ENCODE data around the gene WDR18. TPM values are rescaled to one million over a fixed set of nuclear protein-coding genes. Genes with fewer than 3 reads are reported as not detected.

WDR18 gene
- total RNA-seq, 1 experiment from 2014 or later = 94.7 TPM

- peaks cover 5% of the 10 kb centered on the region; the same call in 1 of the 2 replicates for H3K79me2 ChIP-seq (ENCODE audit: insufficient read depth, low read length)
- TF ChIP-seq, protein P1, sequence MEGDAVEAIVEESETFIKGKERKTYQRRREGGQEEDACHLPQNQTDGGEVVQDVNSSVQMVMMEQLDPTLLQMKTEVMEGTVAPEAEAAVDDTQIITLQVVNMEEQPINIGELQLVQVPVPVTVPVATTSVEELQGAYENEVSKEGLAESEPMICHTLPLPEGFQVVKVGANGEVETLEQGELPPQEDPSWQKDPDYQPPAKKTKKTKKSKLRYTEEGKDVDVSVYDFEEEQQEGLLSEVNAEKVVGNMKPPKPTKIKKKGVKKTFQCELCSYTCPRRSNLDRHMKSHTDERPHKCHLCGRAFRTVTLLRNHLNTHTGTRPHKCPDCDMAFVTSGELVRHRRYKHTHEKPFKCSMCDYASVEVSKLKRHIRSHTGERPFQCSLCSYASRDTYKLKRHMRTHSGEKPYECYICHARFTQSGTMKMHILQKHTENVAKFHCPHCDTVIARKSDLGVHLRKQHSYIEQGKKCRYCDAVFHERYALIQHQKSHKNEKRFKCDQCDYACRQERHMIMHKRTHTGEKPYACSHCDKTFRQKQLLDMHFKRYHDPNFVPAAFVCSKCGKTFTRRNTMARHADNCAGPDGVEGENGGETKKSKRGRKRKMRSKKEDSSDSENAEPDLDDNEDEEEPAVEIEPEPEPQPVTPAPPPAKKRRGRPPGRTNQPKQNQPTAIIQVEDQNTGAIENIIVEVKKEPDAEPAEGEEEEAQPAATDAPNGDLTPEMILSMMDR (conservative IDR thresholded peaks at IDR 0.05) = no peak
- H3K36me3 Mint-ChIP-seq (ENCODE audit: insufficient read depth in 1 of 3, low read depth in 3 of 3) = peaks cover 16 to 37% (median 37%) of the 10 kb centered on the region in 3 experiments; a peak in 6 of 7 replicates
- no peaks in the 10 kb centered on the region for H3K79me1 ChIP-seq (ENCODE audit: insufficient read depth, low read depth, low read length, poor library complexity, severe bottlenecking)
- no peaks in the 10 kb centered on the region for H3K9me3 ChIP-seq (ENCODE audit: control insufficient read depth, low read depth, low read length)
- H3K14ac ChIP-seq (ENCODE audit: insufficient read depth, low read length) = no peak overlapping the region
- no peak overlapping the region for H3K27ac ChIP-seq (ENCODE audit: insufficient read length, low read depth, low read length)
- H3K4me1 ChIP-seq (ENCODE audit: insufficient read depth, low read length) = no peaks in the 10 kb centered on the region
- no peaks in the 10 kb centered on the region; the same call in 1 of the 2 replicates for H3K27me3 Mint-ChIP-seq (ENCODE audit: low read depth)
- H3K27me3 ChIP-seq (ENCODE audit: insufficient read depth, low read length) = no peaks in the 10 kb centered on the region
- H4K8ac ChIP-seq (replicated peaks; ENCODE audit: insufficient read length, low read depth, low read length) = no peak overlapping the region
- no peak for DNase-seq
- H3K4ac ChIP-seq (ENCODE audit: low read depth, low read length) = no peak overlapping the region
- no peaks in the 10 kb centered on the region for H3K4me1 Mint-ChIP-seq
- no CpG with 5 or more reads among the region's 27 CpGs for WGBS (ENCODE audit: extremely low coverage, insufficient read length, low lambda C conversion rate)
- H3K9me3 Mint-ChIP-seq = no peaks in the 10 kb centered on the region
- H2BK20ac ChIP-seq (ENCODE audit: low read depth, low read length, poor library complexity, severe bottlenecking) = no peak overlapping the region
- H3K56ac ChIP-seq (ENCODE audit: insufficient read length, low read depth, low read length) = no peak overlapping the region
- H3K23me2 ChIP-seq (ENCODE audit: insufficient read length, low read depth, low read length, poor library complexity, severe bottlenecking) = no peaks in the 10 kb centered on the region
- no peak overlapping the region for H3K4me2 ChIP-seq (ENCODE audit: insufficient read depth, insufficient read length, low read length)
- H2AK5ac ChIP-seq (ENCODE audit: insufficient read length, low read length) = no peak overlapping the region
- no peak overlapping the region for H3K4me3 Mint-ChIP-seq
- H2BK120ac ChIP-seq (ENCODE audit: low read depth, low read length, poor library complexity, severe bottlenecking) = no peak overlapping the region
- H2BK12ac ChIP-seq (ENCODE audit: insufficient read length, low read depth, low read length) = no peak overlapping the region
- no peak overlapping the region for H3K9ac ChIP-seq (ENCODE audit: extremely low read depth, insufficient read length, low read length)
- H3T11ph ChIP-seq (ENCODE audit: low read length) = no peak overlapping the region
- H4K91ac ChIP-seq (ENCODE audit: insufficient read length, low read depth, low read length) = no peak overlapping the region
- no peak overlapping the region for H3K18ac ChIP-seq (ENCODE audit: insufficient read length, low read depth, low read length)
- H2BK15ac ChIP-seq (ENCODE audit: low read depth, low read length) = no peak overlapping the region
- no peak overlapping the region for H3K27ac Mint-ChIP-seq
- H2AFZ ChIP-seq (ENCODE audit: low read length) = no peak overlapping the region
- H4K20me1 ChIP-seq (ENCODE audit: control insufficient read depth, insufficient read depth, insufficient read length) = peaks cover 12% of the 10 kb centered on the region
- no peak overlapping the region for H4K5ac ChIP-seq (ENCODE audit: insufficient read length, low read depth, low read length)
- H2BK5ac ChIP-seq (ENCODE audit: insufficient read length, low read length) = no peak overlapping the region
- no peak overlapping the region for H3K23ac ChIP-seq (ENCODE audit: insufficient read length, low read depth, low read length)
These were observed 40.0 kb upstream of the WDR18 start for GRCh38 chr19:944171-944567.

Measured in H9 (cell line).